Mucosa of rectum (tissue), 2 donors: ENCODE results near the gene RAD51B.

Source experiments
- H3K27ac ChIP-seq, 2 donors: one replicate each; pipeline ENCODE4 v1.7.0; 2013; ENCODE audit warnings: inconsistent platforms in 2 of 2, low read depth in 2 of 2, low read length in 2 of 2
- H3K27me3 ChIP-seq, 2 donors: one replicate each; pipeline ENCODE4 v1.7.0; 2013; ENCODE audit warnings: low read length in 2 of 2; ENCODE audit not compliant: control insufficient read depth in 2 of 2, insufficient read depth in 2 of 2
- H3K36me3 ChIP-seq, 2 donors: one replicate each; pipeline ENCODE4 v1.7.0; 2013; ENCODE audit warnings: low read length in 2 of 2; ENCODE audit not compliant: control insufficient read depth in 2 of 2, insufficient read depth in 2 of 2
- H3K4me1 ChIP-seq, 2 donors: one replicate each; pipeline ENCODE4 v1.7.0; 2013; ENCODE audit warnings: low read length in 2 of 2, mild to moderate bottlenecking in 1 of 2; ENCODE audit not compliant: control insufficient read depth in 2 of 2, insufficient read depth in 2 of 2
- H3K4me3 ChIP-seq, 2 donors: one replicate each; pipeline ENCODE4 v1.7.0; 2013; ENCODE audit warnings: low read length in 2 of 2
- H3K9ac ChIP-seq, 2 donors: one replicate each; pipeline ENCODE4 v1.7.0; 2013; ENCODE audit warnings: low read length in 2 of 2, low read depth in 1 of 2, mild to moderate bottlenecking in 1 of 2
- H3K9me3 ChIP-seq, 2 donors: one replicate each; pipeline ENCODE4 v1.7.0; 2013; ENCODE audit warnings: low read length in 2 of 2; ENCODE audit not compliant: control insufficient read depth in 2 of 2
- donor health status: healthy.
- donor health status: Normal muscosa, but diverticular disease.

Gene RAD51B

DNA sequence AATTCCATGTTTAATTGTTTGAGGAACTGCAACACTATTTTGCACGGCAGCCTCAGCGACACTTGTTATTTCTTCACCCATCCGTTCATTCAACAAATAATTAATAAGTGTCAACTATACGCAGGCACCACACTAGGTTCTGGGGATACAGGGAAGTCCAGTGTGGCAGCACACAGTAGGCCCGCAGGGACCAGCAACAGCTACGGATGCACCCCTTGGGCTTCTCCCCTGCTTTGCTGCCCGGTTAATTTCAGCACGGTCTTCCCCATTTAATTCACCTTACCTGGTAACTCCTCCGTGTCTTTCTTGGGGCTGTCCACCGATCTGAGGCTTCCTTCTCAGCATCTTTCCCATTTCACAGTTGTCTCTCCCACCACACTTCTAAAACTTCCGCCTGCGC, 925.0 kb downstream of the RAD51B start:
- H3K27me3 ChIP-seq: no peaks in the 10 kb centered on the region
- no peaks in the 10 kb centered on the region for H3K4me1 ChIP-seq
- H3K4me3 ChIP-seq: no peak overlapping the region
- no peak overlapping the region for H3K27ac ChIP-seq
- H3K36me3 ChIP-seq: no peaks in the 10 kb centered on the region
- no peak overlapping the region for H3K9ac ChIP-seq
- no peaks in the 10 kb centered on the region for H3K9me3 ChIP-seq

DNA sequence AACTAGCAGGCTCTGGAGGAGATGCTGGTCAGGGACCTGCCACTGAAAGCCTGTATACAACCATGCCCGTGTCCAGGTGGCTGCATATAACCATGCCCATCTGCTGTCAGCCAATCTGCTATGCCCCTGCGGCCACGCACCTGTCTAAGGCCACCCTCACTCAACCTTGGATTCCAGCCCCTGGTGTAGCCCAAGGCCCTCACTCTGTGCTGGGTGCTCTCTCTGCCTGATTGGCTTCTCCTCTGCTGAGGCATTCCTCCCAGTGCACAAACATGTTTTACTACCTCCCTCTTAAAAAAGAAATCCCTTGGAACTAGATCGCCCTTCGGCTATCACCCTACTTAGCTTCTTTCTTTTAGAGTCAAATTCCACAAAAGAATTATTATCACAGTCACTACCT, 927.8 kb downstream of the RAD51B start:
- Histone ChIP-seq H3K4me3 (no peak overlapping the region), H3K36me3 (no peaks in the 10 kb centered on the region), H3K9ac (no peak overlapping the region), H3K27me3 (no peaks in the 10 kb centered on the region), H3K27ac (no peak overlapping the region), H3K9me3 (no peaks in the 10 kb centered on the region), H3K4me1 (no peaks in the 10 kb centered on the region)

DNA sequence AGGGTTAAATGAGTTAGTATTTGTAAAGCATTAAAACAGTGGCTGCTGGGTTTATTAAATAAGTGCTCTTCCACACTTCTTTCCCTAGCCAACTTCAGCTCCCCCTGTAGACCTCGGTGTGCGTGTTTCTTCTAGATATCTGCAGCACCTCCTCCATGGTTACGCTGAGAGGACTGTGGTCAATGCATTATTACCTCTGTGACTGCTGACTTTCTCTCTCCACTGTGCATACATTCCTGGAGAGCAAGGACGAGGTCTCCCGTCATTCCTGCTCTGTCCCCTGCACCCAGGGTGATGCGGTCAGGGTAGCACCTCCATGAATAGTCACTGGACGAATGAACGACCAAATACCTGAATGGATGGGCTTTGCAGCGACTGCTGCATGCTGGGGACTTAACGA, 928.7 kb downstream of the RAD51B start:
- Histone ChIP-seq H3K36me3 (no peaks in the 10 kb centered on the region), H3K4me1 (no peaks in the 10 kb centered on the region), H3K27ac (no peak overlapping the region), H3K4me3 (no peak overlapping the region), H3K9me3 (no peaks in the 10 kb centered on the region), H3K27me3 (no peaks in the 10 kb centered on the region), H3K9ac (no peak overlapping the region)

DNA sequence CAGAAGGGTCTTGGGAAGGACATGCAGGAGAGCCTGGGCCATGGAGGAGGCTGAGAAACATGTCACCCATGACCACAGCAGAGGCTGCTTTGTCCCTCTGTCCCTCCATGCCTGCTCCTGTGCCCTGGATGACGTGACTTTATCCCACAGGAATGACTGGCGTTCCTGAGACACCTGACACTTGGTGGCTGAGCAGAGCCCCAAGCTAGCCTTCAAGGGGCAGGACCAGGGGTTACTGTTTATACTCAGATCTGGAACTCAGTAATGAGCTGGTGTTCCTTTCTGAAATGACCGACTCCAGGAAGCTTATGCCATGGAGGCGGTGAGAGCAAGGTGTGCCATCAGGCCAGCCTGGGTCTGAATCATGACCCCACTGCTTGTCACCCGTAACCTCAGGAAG, 929.1 kb downstream of the RAD51B start:
- no peaks in the 10 kb centered on the region for H3K27me3 ChIP-seq
- no peak overlapping the region for H3K9ac ChIP-seq
- no peaks in the 10 kb centered on the region for H3K36me3 ChIP-seq
- H3K4me3 ChIP-seq: no peak overlapping the region
- no peak overlapping the region for H3K27ac ChIP-seq
- H3K4me1 ChIP-seq: no peaks in the 10 kb centered on the region
- no peaks in the 10 kb centered on the region for H3K9me3 ChIP-seq

DNA sequence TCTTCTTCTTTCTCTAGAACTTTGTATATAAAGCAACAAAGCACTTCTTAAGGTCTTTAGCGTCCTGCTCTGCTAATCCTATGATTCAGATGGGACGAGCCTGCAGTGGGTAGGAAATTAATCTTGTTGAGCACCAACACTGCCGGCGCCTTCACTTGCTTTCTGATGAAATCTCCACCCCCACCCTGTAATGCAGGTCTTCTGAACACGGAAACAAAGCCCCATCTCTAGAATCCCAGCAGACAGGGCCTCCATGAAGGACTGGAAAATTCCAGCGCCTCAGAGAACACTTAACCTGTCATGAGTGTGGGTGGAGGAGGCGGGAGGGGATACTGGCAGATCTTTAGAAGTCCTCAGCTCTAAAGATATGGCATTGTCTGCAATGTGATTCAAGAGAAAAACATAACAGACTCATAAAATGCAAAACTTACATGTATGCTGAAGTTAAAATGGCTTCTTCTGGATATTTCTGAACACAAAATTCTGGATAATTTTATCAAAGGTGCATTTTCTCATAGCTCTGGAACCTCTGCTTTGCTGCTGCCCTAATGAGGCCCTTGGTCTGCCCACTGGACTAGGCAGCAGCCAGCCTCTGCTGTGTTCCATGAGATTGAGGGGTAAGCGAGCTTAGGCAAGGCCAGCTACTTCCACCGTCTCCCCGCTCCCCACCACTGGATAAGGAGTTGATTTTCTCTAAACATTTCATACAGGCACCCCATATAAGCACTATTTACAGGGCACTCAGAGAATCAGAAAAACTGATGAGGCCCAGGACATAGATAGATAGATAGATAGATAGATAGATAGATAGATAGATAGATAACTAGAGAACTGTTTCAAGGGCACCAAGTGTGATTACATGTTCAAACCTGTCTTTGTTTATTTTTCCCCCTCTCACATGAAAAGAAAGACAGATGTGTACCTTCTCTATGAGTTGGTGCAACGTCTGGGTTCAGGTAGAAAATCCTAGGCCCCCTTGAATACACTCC, 930.2 kb downstream of the RAD51B start:
- H3K27me3 ChIP-seq: no peaks in the 10 kb centered on the region
- H3K4me1 ChIP-seq: no peaks in the 10 kb centered on the region
- H3K27ac ChIP-seq: no peak overlapping the region
- no peaks in the 10 kb centered on the region for H3K36me3 ChIP-seq
- H3K9ac ChIP-seq: no peak overlapping the region
- H3K4me3 ChIP-seq: no peak overlapping the region
- no peaks in the 10 kb centered on the region for H3K9me3 ChIP-seq

DNA sequence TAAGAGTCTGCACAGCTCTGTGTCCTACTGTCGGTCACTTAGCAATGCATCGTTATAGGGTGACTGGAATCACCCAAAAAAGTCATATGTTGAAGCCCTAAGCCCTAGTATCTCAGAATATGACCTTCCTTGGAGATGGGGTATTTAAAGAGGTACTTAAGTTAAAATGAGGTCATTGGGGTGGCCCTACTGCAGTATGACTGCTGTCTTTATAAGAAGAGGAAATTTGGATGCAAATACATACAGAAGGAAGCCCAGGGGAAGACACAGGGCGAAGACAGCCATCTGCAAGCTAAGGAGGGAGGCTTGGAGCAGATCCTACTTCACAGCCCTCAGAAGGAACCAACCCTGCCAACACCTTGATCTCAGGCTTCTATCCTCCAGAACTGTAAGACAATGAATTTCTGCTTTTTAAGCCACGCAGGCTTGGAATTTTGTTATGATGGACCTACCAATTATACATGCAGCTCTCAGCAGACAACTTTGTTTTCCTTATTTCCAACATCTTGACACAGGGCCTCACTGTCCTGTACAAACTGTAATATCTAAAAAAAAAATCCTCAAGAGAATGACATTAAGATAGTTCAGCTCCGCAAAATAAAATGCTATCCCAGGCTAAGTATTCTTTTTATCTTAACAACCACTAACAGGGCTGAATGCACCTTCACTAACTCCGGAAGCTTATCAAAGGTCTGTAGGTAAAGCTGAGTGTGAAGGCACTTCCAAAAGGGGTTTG, 932.9 kb downstream of the RAD51B start:
- no peaks in the 10 kb centered on the region for H3K4me1 ChIP-seq
- H3K9me3 ChIP-seq: no peaks in the 10 kb centered on the region
- no peak overlapping the region for H3K9ac ChIP-seq
- H3K36me3 ChIP-seq: no peaks in the 10 kb centered on the region
- H3K4me3 ChIP-seq: no peak overlapping the region
- H3K27ac ChIP-seq: no peak overlapping the region
- H3K27me3 ChIP-seq: no peaks in the 10 kb centered on the region

DNA sequence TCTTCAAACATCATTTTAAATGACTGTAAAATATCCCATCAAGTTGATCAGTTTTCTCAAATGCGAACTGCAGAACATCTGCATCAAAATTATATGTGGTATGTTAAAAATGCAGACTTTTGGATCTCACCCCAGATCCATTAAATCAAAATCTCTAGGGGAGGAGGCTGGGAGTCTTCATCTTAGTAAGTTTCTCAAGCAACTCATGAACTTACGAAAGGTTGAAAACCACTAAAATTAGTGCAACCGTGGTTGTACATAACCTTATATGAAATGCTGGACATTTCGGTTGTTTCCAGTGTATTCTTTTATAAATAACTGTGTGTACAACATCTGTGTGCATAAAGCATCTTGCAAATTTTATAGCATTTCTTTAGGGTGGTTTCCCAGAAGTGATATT, 934.1 kb downstream of the RAD51B start:
- Histone ChIP-seq H3K4me1 (peaks cover 0 to 3% of the 10 kb centered on the region in 2 donors), H3K4me3 (no peak overlapping the region), H3K27me3 (no peaks in the 10 kb centered on the region), H3K27ac (no peak overlapping the region), H3K9ac (no peak overlapping the region), H3K36me3 (no peaks in the 10 kb centered on the region), H3K9me3 (no peaks in the 10 kb centered on the region)

DNA sequence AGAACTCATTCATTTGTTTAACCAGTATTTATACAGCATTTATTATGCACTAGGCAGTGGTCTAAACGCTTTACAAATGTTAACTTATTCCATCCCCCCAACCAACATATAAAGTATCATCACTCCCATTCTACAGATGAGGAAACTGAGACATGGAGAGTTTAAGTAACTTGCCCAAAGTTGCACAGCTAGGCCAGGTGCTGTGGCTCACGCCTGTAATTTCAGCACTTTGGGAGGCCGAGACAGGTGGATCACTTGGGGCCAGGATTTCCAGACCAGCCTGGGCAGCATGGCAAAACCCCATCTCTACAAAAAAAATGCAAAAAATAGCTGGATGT, 935.4 kb downstream of the RAD51B start:
- Histone ChIP-seq H3K27me3 (no peaks in the 10 kb centered on the region), H3K36me3 (no peaks in the 10 kb centered on the region), H3K9ac (no peak overlapping the region), H3K4me1 (peaks cover 0 to 3% of the 10 kb centered on the region in 2 donors), H3K9me3 (no peaks in the 10 kb centered on the region), H3K4me3 (no peak overlapping the region), H3K27ac (no peak overlapping the region)

DNA sequence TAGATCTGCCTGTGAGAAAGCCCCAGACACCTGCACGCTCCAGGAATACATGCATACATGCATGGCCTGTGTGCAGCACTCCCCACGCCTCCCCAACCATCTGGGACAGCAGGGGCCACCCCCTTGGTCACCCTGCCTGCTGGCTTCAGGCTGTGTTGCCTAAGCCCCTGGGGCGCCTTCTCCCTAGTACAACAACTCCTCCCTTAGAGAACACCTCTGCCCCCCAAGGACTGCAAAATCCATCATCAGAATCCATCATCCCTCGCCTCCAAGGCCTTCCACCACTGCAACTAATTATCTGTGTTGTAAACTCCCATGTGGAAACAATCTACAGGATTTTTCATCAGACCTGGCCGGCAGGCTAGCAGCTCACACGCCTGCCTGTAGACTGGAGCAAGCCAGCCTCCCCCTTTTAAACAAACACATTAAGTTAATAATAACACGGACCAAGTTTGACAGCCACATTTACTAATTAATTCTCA, 936.5 kb downstream of the RAD51B start:
- H3K9me3 ChIP-seq: no peaks in the 10 kb centered on the region
- no peak overlapping the region for H3K4me3 ChIP-seq
- no peaks in the 10 kb centered on the region for H3K27me3 ChIP-seq
- H3K4me1 ChIP-seq: peaks cover 0 to 3% of the 10 kb centered on the region in 2 donors
- H3K27ac ChIP-seq: no peak overlapping the region
- H3K36me3 ChIP-seq: no peaks in the 10 kb centered on the region
- peak overlapping the region in 1 of 2 donors; percentile 14 for H3K9ac ChIP-seq

DNA sequence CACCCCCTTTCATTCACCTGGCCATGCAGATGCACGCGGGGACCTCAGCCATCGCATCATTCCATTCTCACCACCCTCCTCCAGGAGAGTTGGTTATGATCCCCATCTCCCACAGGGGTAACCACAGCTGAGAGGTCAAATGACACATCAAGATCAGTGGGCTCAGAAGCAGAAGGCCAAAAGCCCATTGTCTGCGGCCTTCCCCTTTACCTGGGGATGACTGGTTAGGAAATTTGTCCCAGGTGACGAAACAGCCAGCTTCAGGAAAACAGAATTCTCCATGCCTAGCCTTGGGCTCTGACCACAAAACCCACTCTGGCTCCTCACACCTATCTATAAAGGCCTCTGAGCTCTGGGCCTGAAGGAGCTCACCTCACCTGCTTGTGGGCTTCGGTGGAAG, 937.2 kb downstream of the RAD51B start:
- H3K27me3 ChIP-seq: no peaks in the 10 kb centered on the region
- H3K27ac ChIP-seq: no peak overlapping the region
- H3K4me1 ChIP-seq: peaks cover 0 to 3% of the 10 kb centered on the region in 2 donors

More for the DNA sequence above, 937.2 kb downstream of the RAD51B start:
- Histone ChIP-seq H3K9me3 (no peaks in the 10 kb centered on the region), H3K9ac (no peak overlapping the region), H3K36me3 (no peaks in the 10 kb centered on the region), H3K4me3 (no peak overlapping the region)
